Glutamatergic neuron (in vitro differentiated cells): ENCODE measurements around the gene F12. TPM values are rescaled to one million over a fixed set of nuclear protein-coding genes. Genes with fewer than 3 reads are reported as not detected.
A peak's percentile ranks its signal among the peaks of the same experiment; 100 is the strongest.
"Not testable (repeated sequence)": the region's sequence is repeated elsewhere in the genome, so short reads cannot be mapped to it uniquely, and the experiment has no call there.

ENCODE experiments used
- DNase-seq: peaks from one replicate; pipeline ENCODE4 v3.0.0; 2022
- H3K27ac Mint-ChIP-seq: one replicate; pipeline ENCODE4 v1.8.0; 2020; ENCODE audit warnings: mild to moderate bottlenecking, mixed read lengths, inconsistent platforms; ENCODE audit not compliant: unreplicated experiment
- H3K27me3 Mint-ChIP-seq: one replicate; pipeline ENCODE4 v1.8.0; 2020; ENCODE audit warnings: mild to moderate bottlenecking, moderate library complexity, mixed read lengths, inconsistent platforms; ENCODE audit not compliant: unreplicated experiment
- H3K36me3 Mint-ChIP-seq: one replicate; pipeline ENCODE4 v1.8.0; 2020; ENCODE audit warnings: mild to moderate bottlenecking, mixed read lengths, inconsistent platforms; ENCODE audit not compliant: unreplicated experiment
- H3K4me1 Mint-ChIP-seq: one replicate; pipeline ENCODE4 v1.8.0; 2020; ENCODE audit warnings: mild to moderate bottlenecking, low read depth, mixed read lengths, inconsistent platforms; ENCODE audit not compliant: unreplicated experiment
- H3K4me3 Mint-ChIP-seq: one replicate; pipeline ENCODE4 v1.8.0; 2020; ENCODE audit warnings: mild to moderate bottlenecking, mixed read lengths, inconsistent platforms; ENCODE audit not compliant: unreplicated experiment
- H3K9me3 Mint-ChIP-seq: one replicate; pipeline ENCODE4 v1.8.0; 2020; ENCODE audit warnings: mild to moderate bottlenecking, moderate library complexity, mixed read lengths, inconsistent platforms; ENCODE audit not compliant: unreplicated experiment
- CTCF ChIP-seq: fragments of 200-600 bp; sonication (generic); IDR thresholded peaks from one replicate; pipeline ENCODE4 v1.5.0; 2021; ENCODE audit not compliant: partially characterized antibody, unreplicated experiment
- total RNA-seq: library from RNA; stranded (reverse); fragmentation: NEBNext Ultra II Directional; extraction: Animal tissue kit (Norgen Biotek cat#: 25700); gene quantifications from one replicate; pipeline ENCODE4 v1.2.1, GENCODE V29; 2021; ENCODE audit not compliant: unreplicated experiment

The F12 gene
- total RNA-seq, 1 donor from 2014 or later = 5.4 TPM

GRCh38 chr5:177362610-177363507 lies 46.5 kb downstream of the F12 start:
- Mint-ChIP-seq H3K4me1 (peaks cover 8% of the 10 kb centered on the region), H3K9me3 (peaks cover 4% of the 10 kb centered on the region), H3K27me3 (peaks cover 5% of the 10 kb centered on the region), H3K27ac (no peak overlapping the region), H3K36me3 (no peaks in the 10 kb centered on the region), H3K4me3 (peak overlapping the region; percentile 80)
- TF ChIP-seq CTCF = no peak
- DNase-seq = peak; percentile 53

- Mint-ChIP-seq H3K4me1 (peaks cover 8% of the 10 kb centered on the region), H3K9me3 (peaks cover 6% of the 10 kb centered on the region), H3K27me3 (peaks cover 7% of the 10 kb centered on the region), H3K27ac (no peak overlapping the region), H3K4me3 (peak overlapping the region; percentile 25), H3K36me3 (no peaks in the 10 kb centered on the region)
- TF ChIP-seq CTCF = no peak
- no peak for DNase-seq
Measured at GRCh38 chr5:177362292-177362609, 47.1 kb downstream of the F12 start.

GRCh38 chr5:177361418-177362291 lies 47.7 kb downstream of the F12 start:
- peaks cover 6% of the 10 kb centered on the region for H3K9me3 Mint-ChIP-seq
- no peak for DNase-seq
- H3K4me3 Mint-ChIP-seq = peak overlapping the region; percentile 25
- H3K4me1 Mint-ChIP-seq = peaks cover 8% of the 10 kb centered on the region
- no peak for TF ChIP-seq CTCF
- H3K27ac Mint-ChIP-seq = no peak overlapping the region
- peaks cover 7% of the 10 kb centered on the region for H3K27me3 Mint-ChIP-seq
- no peaks in the 10 kb centered on the region for H3K36me3 Mint-ChIP-seq

GRCh38 chr5:177360740-177361139 lies 48.6 kb downstream of the F12 start:
- H3K27ac Mint-ChIP-seq, H3K36me3 Mint-ChIP-seq, H3K4me3 Mint-ChIP-seq, H3K9me3 Mint-ChIP-seq, DNase-seq, H3K4me1 Mint-ChIP-seq, H3K27me3 Mint-ChIP-seq: not testable (repeated sequence)

GRCh38 chr5:177359860-177360259 lies 49.5 kb downstream of the F12 start:
- TF ChIP-seq CTCF = no peak
- Mint-ChIP-seq H3K27ac (no peak overlapping the region), H3K36me3 (no peaks in the 10 kb centered on the region), H3K27me3 (peaks cover 2% of the 10 kb centered on the region), H3K9me3 (peaks cover 7% of the 10 kb centered on the region), H3K4me3 (no peak overlapping the region), H3K4me1 (peaks cover 1% of the 10 kb centered on the region)
- no peak for DNase-seq
